ENCODE results near the gene PPARD.

PPARD gene

GRCh38 chr6:35474131-35474941 is 132.0 kb downstream of the PPARD start:
- DNase-seq = no peak

DNA sequence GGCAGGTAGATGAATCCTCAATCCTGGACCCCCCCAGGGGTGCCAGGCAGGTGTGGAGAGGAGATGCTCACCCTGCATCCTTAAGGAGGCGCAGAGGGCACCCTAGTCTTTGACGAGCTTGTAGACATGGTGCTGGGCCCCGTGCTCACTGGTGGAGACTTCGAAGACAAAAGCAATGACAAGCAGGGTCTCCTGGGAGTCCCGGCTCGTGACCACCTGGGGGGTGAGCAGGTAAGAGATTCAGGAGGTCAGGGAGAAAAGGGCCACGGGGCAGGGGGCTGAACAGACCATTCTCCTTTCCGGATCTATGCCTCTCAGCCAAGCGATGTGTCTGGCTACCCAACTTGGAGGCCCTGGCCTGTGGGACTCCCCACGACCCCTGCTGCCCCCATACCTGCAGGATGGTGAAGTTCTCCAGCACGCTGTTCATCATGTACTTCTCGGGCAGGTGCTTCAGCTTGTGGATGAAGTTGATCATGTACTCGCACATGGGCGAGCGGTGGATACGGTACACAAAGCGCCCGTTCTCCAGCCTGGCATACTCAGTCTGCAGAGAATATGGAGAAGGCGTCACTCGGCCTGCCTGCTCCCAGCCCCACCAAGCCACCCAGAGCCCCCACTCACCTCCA is 132.7 kb downstream of the PPARD start:
- no peak for DNase-seq

- DNase-seq = no peak
Measured at GRCh38 chr6:35475573-35475972, 133.2 kb downstream of the PPARD start.

- no peak for DNase-seq
Measured at GRCh38 chr6:35476004-35476403, 133.6 kb downstream of the PPARD start.

DNA sequence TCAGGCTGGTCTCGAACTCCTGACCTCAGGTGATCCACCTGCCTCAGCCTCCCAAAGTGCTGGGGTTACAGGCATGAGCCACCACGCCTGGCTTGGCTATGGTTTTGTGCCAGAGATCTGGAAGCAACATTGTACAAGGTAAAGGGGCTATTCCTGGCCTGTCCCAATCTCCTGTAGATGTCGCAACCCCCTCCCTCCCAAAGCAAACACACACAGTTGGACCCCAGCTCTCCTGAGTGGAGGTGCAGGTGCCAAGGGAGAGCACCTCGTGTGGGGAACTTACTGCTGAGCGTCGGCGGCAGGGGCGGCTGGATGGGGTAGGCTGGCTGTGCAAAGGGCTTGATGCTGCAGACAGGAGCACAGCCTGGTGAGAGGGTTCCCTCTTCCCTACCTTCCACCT is 134.7 kb downstream of the PPARD start:
- DNase-seq = no peak
